ENCODE results near the gene MYOG. TPM values are rescaled to one million over a fixed set of nuclear protein-coding genes. Genes with fewer than 3 reads are reported as not detected.

MYOG gene
- total and polyA plus RNA-seq, 2 donors (not counting 1 experiment from before 2014, with no cell fraction given): not detected

GRCh38 chr1:203054642-203055041, 31.2 kb downstream of the MYOG start:
- no peaks in the 10 kb centered on the region for H4K20me1 ChIP-seq (ENCODE audit: control insufficient read depth, extremely low read depth, insufficient read depth, low read length)
- no peak overlapping the region for H3K4me2 ChIP-seq (ENCODE audit: extremely low read depth, insufficient read depth, low read length)
- no peak overlapping the region for H2AFZ ChIP-seq (ENCODE audit: low read length)
- no peak overlapping the region for H3K27ac ChIP-seq (ENCODE audit: insufficient read depth, low read length)
- H3K27me3 ChIP-seq (ENCODE audit: control insufficient read depth, insufficient read depth, low read length): peaks cover 3% of the 10 kb centered on the region
- H3K4me3 ChIP-seq (replicated peaks in 1 of 4; ENCODE audit: control extremely low read depth in 1 of 4, insufficient read depth in 1 of 4, low read depth in 3 of 4, low read length in 4 of 4): no peak overlapping the region
- H3K4me1 ChIP-seq (ENCODE audit: control insufficient read depth, extremely low read depth, insufficient read depth, low read length): peaks cover 2% of the 10 kb centered on the region
- TF ChIP-seq CTCF (conservative IDR thresholded peaks at IDR 0.05 in 1 of 2, IDR thresholded peaks at IDR 0.05 in 1 of 2; ENCODE audit: low read depth in 1 of 2, low read length in 2 of 2) (no peak), EZH2 (IDR thresholded peaks at IDR 0.05; ENCODE audit: low read length, missing control alignments) (no peak)
- no peak overlapping the region for H3K9ac ChIP-seq (ENCODE audit: insufficient read depth, low read length)
- no peaks in the 10 kb centered on the region for H3K9me3 ChIP-seq (ENCODE audit: control insufficient read depth, insufficient read depth, low read depth, low read length)
- no peaks in the 10 kb centered on the region for H3K79me2 ChIP-seq (ENCODE audit: control insufficient read depth, insufficient read depth, low read length)
- H3K36me3 ChIP-seq (ENCODE audit: control insufficient read depth, insufficient read depth, low read length): no peaks in the 10 kb centered on the region
- DNase-seq (ENCODE audit: low read depth in 2 of 2): no peak

- TF ChIP-seq EZH2 (IDR thresholded peaks at IDR 0.05; ENCODE audit: low read length, missing control alignments): no peak
- no peak for TF ChIP-seq CTCF (conservative IDR thresholded peaks at IDR 0.05 in 1 of 2, IDR thresholded peaks at IDR 0.05 in 1 of 2; ENCODE audit: low read depth in 1 of 2, low read length in 2 of 2)
- no peaks in the 10 kb centered on the region for H3K36me3 ChIP-seq (ENCODE audit: control insufficient read depth, insufficient read depth, low read length)
- H3K9ac ChIP-seq (ENCODE audit: insufficient read depth, low read length): no peak overlapping the region
Measured at GRCh38 chr1:203054184-203054583, 31.6 kb downstream of the MYOG start.

GRCh38 chr1:203052601-203053000, 33.2 kb downstream of the MYOG start:
- H3K79me2 ChIP-seq (ENCODE audit: control insufficient read depth, insufficient read depth, low read length): no peaks in the 10 kb centered on the region
- H3K4me1 ChIP-seq (ENCODE audit: control insufficient read depth, extremely low read depth, insufficient read depth, low read length): peaks cover under 1% of the 10 kb centered on the region
- no peak overlapping the region for H3K9ac ChIP-seq (ENCODE audit: insufficient read depth, low read length)
- H3K4me3 ChIP-seq (replicated peaks in 1 of 4; ENCODE audit: control extremely low read depth in 1 of 4, insufficient read depth in 1 of 4, low read depth in 3 of 4, low read length in 4 of 4): no peak overlapping the region
- H3K9me3 ChIP-seq (ENCODE audit: control insufficient read depth, insufficient read depth, low read depth, low read length): no peaks in the 10 kb centered on the region
- H3K27me3 ChIP-seq (ENCODE audit: control insufficient read depth, insufficient read depth, low read length): no peaks in the 10 kb centered on the region
- no peak for DNase-seq (ENCODE audit: low read depth in 2 of 2)
- H4K20me1 ChIP-seq (ENCODE audit: control insufficient read depth, extremely low read depth, insufficient read depth, low read length): no peaks in the 10 kb centered on the region
- TF ChIP-seq CTCF (conservative IDR thresholded peaks at IDR 0.05 in 1 of 2, IDR thresholded peaks at IDR 0.05 in 1 of 2; ENCODE audit: low read depth in 1 of 2, low read length in 2 of 2) (no peak), EZH2 (IDR thresholded peaks at IDR 0.05; ENCODE audit: low read length, missing control alignments) (no peak)
- H3K27ac ChIP-seq (ENCODE audit: insufficient read depth, low read length): no peak overlapping the region
- H2AFZ ChIP-seq (ENCODE audit: low read length): no peak overlapping the region
- H3K4me2 ChIP-seq (ENCODE audit: extremely low read depth, insufficient read depth, low read length): no peak overlapping the region
- H3K36me3 ChIP-seq (ENCODE audit: control insufficient read depth, insufficient read depth, low read length): no peaks in the 10 kb centered on the region

More at GRCh38 chr1:203054184-203054583, 31.6 kb downstream of the MYOG start:
- no peak overlapping the region for H3K4me2 ChIP-seq (ENCODE audit: extremely low read depth, insufficient read depth, low read length)
- H3K9me3 ChIP-seq (ENCODE audit: control insufficient read depth, insufficient read depth, low read depth, low read length): no peaks in the 10 kb centered on the region
- H3K27ac ChIP-seq (ENCODE audit: insufficient read depth, low read length): no peak overlapping the region
- no peaks in the 10 kb centered on the region for H4K20me1 ChIP-seq (ENCODE audit: control insufficient read depth, extremely low read depth, insufficient read depth, low read length)
- no peak overlapping the region for H2AFZ ChIP-seq (ENCODE audit: low read length)
- H3K27me3 ChIP-seq (ENCODE audit: control insufficient read depth, insufficient read depth, low read length): peaks cover 3% of the 10 kb centered on the region
- DNase-seq (ENCODE audit: low read depth in 2 of 2): no peak
- no peaks in the 10 kb centered on the region for H3K79me2 ChIP-seq (ENCODE audit: control insufficient read depth, insufficient read depth, low read length)
- peaks cover 2% of the 10 kb centered on the region for H3K4me1 ChIP-seq (ENCODE audit: control insufficient read depth, extremely low read depth, insufficient read depth, low read length)
- H3K4me3 ChIP-seq (replicated peaks in 1 of 4; ENCODE audit: control extremely low read depth in 1 of 4, insufficient read depth in 1 of 4, low read depth in 3 of 4, low read length in 4 of 4): no peak overlapping the region
